Measurements from ENCODE around the gene FAAH. TPM values are rescaled to one million over a fixed set of nuclear protein-coding genes. Genes with fewer than 3 reads are reported as not detected.

The FAAH gene
- total and polyA plus RNA-seq, 2 of the 13 experiments (the other 11 are each of a cell fraction or from before 2014, with no cell fraction given) = 5.4 to 11.0 TPM

DNA sequence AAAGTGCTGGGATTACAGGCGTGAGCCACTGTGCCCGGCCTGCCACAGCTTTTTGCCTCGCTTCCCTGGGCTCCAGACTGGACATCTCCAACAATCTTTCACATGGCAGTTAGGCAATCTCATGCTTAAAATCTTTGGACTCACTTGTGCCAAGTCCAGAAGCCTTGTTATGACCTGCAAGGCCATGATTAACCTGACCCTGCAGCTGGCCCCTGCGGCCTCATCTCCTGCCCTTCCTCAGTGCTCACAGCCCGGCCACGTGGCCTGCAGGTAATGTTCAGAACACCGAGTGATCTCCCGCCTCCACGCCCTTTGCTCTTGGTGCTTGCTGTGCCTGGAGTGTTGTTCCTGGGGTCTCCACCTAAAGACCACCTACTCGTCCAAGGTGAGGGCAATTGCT is 24.9 kb downstream of the FAAH start (continued):
- TF ChIP-seq, protein P1, sequence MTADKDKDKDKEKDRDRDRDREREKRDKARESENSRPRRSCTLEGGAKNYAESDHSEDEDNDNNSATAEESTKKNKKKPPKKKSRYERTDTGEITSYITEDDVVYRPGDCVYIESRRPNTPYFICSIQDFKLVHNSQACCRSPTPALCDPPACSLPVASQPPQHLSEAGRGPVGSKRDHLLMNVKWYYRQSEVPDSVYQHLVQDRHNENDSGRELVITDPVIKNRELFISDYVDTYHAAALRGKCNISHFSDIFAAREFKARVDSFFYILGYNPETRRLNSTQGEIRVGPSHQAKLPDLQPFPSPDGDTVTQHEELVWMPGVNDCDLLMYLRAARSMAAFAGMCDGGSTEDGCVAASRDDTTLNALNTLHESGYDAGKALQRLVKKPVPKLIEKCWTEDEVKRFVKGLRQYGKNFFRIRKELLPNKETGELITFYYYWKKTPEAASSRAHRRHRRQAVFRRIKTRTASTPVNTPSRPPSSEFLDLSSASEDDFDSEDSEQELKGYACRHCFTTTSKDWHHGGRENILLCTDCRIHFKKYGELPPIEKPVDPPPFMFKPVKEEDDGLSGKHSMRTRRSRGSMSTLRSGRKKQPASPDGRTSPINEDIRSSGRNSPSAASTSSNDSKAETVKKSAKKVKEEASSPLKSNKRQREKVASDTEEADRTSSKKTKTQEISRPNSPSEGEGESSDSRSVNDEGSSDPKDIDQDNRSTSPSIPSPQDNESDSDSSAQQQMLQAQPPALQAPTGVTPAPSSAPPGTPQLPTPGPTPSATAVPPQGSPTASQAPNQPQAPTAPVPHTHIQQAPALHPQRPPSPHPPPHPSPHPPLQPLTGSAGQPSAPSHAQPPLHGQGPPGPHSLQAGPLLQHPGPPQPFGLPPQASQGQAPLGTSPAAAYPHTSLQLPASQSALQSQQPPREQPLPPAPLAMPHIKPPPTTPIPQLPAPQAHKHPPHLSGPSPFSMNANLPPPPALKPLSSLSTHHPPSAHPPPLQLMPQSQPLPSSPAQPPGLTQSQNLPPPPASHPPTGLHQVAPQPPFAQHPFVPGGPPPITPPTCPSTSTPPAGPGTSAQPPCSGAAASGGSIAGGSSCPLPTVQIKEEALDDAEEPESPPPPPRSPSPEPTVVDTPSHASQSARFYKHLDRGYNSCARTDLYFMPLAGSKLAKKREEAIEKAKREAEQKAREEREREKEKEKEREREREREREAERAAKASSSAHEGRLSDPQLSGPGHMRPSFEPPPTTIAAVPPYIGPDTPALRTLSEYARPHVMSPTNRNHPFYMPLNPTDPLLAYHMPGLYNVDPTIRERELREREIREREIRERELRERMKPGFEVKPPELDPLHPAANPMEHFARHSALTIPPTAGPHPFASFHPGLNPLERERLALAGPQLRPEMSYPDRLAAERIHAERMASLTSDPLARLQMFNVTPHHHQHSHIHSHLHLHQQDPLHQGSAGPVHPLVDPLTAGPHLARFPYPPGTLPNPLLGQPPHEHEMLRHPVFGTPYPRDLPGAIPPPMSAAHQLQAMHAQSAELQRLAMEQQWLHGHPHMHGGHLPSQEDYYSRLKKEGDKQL (CRISPR knock-in tag; IDR thresholded peaks at IDR 0.05; ENCODE audit: low read depth) = no peak
- TF ChIP-seq ZNF317 (CRISPR knock-in tag; IDR thresholded peaks at IDR 0.05) (no peak), SNAPC2 (CRISPR knock-in tag; IDR thresholded peaks at IDR 0.05) (peak; percentile 26; the same call in 1 of the 2 replicates), CCDC6 (CRISPR knock-in tag; IDR thresholded peaks at IDR 0.05) (peak; percentile 56; the same call in 1 of the 2 replicates), ZSCAN9 (CRISPR knock-in tag; IDR thresholded peaks at IDR 0.05; ENCODE audit: borderline replicate concordance) (no peak), TCF12 (IDR thresholded peaks at IDR 0.05) (no peak), TCF12 (CRISPR knock-in tag; IDR thresholded peaks at IDR 0.05) (no peak), CREM (IDR thresholded peaks at IDR 0.05) (no peak), CREM (CRISPR knock-in tag; IDR thresholded peaks at IDR 0.05) (no peak), SKI (IDR thresholded peaks at IDR 0.05; ENCODE audit: partially characterized antibody) (peak; percentile 13), ZSCAN30 (CRISPR knock-in tag; IDR thresholded peaks at IDR 0.05) (no peak), ZNF790 (CRISPR knock-in tag; IDR thresholded peaks at IDR 0.05; ENCODE audit: borderline replicate concordance) (no peak), ERF (CRISPR knock-in tag; IDR thresholded peaks at IDR 0.05) (0 out of 2 replicates have a peak, but pooled peaks have one; percentile 26), ZNF124 (CRISPR knock-in tag; IDR thresholded peaks at IDR 0.05) (no peak), ZNF775 (CRISPR knock-in tag; IDR thresholded peaks at IDR 0.05; ENCODE audit: borderline replicate concordance) (no peak), HES4 (CRISPR knock-in tag; IDR thresholded peaks at IDR 0.05; ENCODE audit: borderline replicate concordance) (peak; percentile 45; the same call in 1 of the 2 replicates)
- TF ChIP-seq, protein P2, sequence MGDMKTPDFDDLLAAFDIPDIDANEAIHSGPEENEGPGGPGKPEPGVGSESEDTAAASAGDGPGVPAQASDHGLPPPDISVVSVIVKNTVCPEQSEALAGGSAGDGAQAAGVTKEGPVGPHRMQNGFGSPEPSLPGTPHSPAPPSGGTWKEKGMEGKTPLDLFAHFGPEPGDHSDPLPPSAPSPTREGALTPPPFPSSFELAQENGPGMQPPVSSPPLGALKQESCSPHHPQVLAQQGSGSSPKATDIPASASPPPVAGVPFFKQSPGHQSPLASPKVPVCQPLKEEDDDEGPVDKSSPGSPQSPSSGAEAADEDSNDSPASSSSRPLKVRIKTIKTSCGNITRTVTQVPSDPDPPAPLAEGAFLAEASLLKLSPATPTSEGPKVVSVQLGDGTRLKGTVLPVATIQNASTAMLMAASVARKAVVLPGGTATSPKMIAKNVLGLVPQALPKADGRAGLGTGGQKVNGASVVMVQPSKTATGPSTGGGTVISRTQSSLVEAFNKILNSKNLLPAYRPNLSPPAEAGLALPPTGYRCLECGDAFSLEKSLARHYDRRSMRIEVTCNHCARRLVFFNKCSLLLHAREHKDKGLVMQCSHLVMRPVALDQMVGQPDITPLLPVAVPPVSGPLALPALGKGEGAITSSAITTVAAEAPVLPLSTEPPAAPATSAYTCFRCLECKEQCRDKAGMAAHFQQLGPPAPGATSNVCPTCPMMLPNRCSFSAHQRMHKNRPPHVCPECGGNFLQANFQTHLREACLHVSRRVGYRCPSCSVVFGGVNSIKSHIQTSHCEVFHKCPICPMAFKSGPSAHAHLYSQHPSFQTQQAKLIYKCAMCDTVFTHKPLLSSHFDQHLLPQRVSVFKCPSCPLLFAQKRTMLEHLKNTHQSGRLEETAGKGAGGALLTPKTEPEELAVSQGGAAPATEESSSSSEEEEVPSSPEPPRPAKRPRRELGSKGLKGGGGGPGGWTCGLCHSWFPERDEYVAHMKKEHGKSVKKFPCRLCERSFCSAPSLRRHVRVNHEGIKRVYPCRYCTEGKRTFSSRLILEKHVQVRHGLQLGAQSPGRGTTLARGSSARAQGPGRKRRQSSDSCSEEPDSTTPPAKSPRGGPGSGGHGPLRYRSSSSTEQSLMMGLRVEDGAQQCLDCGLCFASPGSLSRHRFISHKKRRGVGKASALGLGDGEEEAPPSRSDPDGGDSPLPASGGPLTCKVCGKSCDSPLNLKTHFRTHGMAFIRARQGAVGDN (CRISPR knock-in tag; IDR thresholded peaks at IDR 0.05) = peak; percentile 95
- TF ChIP-seq, protein P3, sequence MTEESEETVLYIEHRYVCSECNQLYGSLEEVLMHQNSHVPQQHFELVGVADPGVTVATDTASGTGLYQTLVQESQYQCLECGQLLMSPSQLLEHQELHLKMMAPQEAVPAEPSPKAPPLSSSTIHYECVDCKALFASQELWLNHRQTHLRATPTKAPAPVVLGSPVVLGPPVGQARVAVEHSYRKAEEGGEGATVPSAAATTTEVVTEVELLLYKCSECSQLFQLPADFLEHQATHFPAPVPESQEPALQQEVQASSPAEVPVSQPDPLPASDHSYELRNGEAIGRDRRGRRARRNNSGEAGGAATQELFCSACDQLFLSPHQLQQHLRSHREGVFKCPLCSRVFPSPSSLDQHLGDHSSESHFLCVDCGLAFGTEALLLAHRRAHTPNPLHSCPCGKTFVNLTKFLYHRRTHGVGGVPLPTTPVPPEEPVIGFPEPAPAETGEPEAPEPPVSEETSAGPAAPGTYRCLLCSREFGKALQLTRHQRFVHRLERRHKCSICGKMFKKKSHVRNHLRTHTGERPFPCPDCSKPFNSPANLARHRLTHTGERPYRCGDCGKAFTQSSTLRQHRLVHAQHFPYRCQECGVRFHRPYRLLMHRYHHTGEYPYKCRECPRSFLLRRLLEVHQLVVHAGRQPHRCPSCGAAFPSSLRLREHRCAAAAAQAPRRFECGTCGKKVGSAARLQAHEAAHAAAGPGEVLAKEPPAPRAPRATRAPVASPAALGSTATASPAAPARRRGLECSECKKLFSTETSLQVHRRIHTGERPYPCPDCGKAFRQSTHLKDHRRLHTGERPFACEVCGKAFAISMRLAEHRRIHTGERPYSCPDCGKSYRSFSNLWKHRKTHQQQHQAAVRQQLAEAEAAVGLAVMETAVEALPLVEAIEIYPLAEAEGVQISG (CRISPR knock-in tag; IDR thresholded peaks at IDR 0.05) = 0 out of 2 replicates have a peak, but pooled peaks have one; percentile 37
